Measurements from ENCODE around the gene PLCB1.
"Not testable (repeated sequence)": the region's sequence is repeated elsewhere in the genome, so short reads cannot be mapped to it uniquely, and the experiment has no call there.

The PLCB1 gene

DNA sequence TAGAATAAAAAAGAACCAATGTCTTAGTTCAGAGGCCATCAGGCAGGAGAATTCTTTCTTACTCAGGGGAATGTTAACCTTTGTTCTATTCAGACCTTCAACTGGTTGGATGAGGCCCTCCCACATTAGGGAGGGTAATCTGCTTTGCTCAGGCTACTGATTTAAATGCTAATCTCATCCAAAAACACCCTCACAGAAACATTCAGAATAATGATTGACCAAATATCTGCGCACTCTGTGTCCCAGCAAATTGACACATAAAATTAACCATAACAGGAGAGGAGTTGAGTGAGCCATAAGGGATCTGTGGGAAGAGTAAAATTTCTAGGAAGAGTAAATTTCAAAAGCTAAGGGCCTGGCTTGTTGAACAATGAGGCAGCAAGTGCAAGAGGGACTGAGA is 702.8 kb downstream of the PLCB1 start:
- no peak for DNase-seq (ENCODE audit: low read depth)

DNA sequence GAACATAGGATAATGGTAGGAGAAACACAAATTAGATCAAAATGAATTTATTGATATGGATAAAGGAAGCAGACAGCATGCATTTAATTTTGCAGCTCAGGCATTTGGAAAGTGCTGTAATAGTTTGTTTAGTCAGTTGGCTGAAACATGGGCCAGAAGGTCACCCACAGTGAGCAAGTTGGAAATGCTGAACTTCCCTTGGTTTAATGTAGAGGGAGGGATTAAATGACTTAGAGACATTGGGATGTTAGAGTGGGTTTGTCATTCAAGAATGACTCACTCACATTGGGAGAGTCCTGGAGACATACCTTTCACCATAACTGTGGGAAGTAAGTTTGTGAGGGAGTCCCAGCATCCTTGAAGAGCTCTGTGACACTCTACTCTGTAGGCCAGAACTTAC is 705.3 kb downstream of the PLCB1 start:
- DNase-seq (ENCODE audit: low read depth): no peak

DNA sequence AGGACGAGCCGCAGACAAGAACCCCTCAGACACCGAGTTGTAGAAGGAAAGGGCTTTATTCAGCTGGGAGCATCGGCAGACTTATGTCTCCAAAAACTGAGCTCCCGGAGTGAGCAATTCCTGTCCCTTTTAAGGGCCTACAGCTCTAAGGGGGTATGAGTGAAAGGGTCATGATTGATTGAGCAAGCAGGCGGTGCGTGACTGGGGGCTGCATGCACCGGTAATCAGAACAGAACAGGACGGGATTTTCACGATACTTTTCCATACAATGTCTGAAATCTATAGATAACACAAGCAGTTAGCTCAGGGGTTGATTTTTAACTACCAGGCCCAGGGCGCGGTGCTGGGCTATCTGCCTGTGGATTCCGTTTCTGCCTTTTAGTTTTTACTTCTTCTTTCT is 710.5 kb downstream of the PLCB1 start:
- no peak for DNase-seq (ENCODE audit: low read depth)

DNA sequence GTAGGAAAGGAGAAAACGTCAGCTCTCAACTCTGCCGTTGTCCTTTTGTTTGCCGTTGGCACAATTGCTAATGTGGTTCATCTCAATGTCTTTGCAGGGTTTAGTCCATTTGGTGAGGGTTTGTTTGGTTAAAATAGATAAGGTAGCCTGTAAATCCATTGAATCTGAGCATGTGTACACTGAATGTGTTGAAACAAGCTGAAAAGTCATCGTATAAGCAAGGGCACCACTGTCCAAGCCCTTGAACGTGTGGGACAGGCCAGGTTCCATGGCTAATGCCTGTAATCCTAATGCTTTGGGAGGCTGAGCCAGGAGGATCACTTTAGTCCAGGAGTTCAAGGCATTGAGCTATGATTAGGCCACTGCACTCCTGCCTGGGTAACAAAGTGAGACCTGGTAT is 712.1 kb downstream of the PLCB1 start:
- DNase-seq (ENCODE audit: low read depth): no peak

DNA sequence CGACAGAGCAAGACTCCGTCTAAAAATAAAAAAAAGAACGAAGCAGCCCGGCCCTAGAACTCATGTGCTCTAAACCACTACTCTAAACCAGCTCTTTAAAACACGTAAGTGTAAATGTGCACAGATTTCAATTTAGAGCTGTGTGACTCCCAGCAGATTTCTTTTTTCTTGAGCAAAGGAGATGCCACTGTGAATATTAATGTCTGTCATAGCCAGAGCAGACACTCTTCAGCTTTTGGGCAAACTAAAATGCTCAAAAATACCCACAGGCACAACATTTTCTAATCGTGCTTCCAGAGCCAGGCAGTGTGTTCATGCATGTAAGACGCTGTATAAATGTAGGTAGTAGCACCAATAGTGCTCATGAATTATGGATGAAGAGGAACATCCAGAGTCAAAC is 717.9 kb downstream of the PLCB1 start:
- DNase-seq (ENCODE audit: low read depth): no peak

DNA sequence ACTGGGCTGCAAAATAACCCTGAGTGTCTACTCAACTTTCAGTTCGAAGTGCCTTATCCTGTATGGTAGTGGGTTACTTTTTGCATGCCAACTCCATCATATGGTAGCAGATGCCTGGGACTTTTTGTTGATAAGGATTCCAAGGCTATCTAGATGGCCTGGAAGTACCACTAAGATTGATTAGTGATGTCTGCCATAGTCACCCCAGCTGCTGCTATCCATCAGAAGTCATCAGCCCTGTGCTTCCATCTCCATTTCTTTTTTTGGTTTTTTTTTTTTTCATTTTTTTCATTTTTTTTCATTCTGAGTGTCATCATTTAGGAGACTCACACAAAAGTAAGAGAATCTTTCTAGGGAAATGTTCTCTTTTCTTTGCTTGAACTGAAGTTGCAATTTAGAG is 719.4 kb downstream of the PLCB1 start:
- no peak for DNase-seq (ENCODE audit: low read depth)

DNA sequence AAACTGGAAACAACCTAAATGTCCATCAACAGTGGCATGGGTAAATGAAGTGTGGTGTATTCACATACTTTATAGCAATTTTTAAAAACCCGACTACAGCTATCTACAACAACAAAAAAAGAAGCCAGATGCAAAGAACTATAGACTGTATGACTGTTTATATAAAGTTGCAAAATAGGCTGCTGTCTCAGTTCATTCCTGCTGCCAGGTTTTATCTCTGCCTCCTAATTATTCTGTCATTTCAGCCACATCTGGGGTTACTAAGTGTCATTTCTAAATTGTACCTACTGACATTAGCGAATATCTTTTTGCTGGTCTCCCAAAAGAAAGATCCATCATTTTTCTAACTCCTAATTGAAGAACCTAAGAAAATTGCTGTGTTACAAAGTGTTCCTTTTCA is 719.9 kb downstream of the PLCB1 start:
- not testable (repeated sequence) for DNase-seq (ENCODE audit: low read depth)

DNA sequence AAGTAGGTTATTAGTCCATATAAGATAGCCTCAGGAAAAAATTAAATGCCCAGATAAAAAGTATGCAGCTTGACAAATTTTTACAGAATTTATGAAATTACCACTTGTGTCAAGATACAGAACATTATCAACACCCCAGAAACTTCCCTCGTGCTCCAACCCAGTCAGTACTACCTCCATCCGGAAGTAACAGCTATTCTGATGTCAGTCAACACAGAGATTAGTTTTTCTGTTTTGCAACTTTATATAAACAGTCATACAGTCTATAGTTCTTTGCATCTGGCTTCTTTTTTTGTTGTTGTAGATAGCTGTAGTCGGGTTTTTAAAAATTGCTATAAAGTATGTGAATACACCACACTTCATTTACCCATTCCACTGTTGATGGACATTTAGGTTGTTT is 721.1 kb downstream of the PLCB1 start:
- DNase-seq (ENCODE audit: low read depth): not testable (repeated sequence)

DNA sequence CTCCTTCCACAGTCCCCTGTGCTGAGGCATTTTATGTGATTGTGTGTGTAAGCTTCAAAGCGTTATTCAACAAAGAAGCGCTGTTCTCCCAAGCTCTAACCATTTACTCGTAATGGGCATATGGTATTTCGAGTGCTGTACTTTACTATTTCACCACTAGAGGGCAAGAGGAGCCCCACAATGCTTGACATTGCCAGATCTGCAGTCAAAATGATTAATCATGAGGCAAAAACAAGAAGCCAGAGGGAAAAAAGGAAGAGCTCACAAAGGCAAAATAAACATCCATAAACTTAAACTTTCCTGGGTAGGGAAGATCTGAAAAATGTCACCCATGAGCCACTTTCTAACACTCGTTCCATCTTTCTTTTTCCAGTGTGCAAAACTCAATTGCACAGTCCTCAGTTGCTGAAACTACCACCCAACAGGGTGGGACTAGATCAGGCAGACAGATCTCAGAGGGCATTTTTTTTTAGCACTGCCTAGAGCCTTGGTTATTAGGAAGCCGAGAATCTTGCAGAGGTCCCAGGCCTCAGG is 721.8 kb downstream of the PLCB1 start:
- peak; percentile 30 for DNase-seq (ENCODE audit: low read depth)

DNA sequence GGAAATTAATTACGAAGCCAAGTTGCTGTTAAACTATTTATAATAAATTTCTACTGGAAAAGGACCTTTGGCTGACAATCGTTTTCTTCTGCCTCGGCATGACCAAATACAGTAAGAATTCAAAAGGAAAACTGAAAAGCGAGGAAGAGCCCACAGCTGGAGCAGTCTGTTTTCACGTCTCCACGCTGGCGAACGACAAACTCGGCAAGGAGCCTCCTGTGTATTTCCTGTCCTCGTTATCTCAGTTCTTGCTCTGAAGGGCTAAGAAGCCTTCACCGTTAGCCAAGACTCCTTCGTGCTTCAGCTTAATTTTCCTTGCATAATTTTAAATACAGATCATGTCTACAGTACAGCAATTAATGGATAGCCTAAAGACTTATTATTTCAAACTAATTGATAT is 722.5 kb downstream of the PLCB1 start:
- DNase-seq (ENCODE audit: low read depth): no peak

DNA sequence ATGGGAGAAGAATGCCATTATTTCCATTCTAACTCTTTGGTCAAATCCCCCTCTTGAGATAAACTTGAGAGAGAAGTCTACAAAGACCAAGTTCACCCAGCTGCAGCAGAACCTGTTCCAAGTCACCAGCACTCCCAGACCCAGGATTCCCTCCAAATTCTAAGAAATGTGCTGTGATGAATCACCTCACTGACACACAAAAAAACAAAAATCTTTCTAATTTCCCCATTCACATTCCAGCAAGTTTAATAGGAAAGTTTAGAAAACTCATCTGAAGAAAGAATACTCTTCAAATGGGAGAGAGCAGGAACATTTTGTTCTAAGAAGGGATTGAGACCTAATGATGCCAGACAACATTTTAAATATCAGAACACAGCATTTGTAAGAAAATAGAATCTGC is 723.2 kb downstream of the PLCB1 start:
- DNase-seq (ENCODE audit: low read depth): no peak

DNA sequence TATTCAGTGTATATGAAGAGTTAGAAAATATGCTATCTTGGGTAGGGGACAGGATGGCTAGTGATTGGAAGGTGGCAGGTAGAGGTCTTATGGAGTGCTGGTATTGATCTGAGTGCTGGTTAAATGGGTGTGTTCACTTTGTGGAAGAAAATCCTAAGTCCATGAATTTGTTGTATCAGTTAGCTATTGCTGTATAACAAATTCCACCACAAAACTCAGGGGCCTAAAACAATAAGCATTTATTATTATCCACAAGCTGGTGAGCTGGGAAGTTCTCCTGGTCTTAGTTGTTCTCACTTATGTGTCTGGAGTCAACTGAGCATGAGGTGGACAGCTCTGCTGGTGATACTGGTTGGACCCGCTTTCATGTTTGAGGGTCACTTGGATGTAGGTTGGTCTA is 724.6 kb downstream of the PLCB1 start:
- no peak for DNase-seq (ENCODE audit: low read depth)

DNA sequence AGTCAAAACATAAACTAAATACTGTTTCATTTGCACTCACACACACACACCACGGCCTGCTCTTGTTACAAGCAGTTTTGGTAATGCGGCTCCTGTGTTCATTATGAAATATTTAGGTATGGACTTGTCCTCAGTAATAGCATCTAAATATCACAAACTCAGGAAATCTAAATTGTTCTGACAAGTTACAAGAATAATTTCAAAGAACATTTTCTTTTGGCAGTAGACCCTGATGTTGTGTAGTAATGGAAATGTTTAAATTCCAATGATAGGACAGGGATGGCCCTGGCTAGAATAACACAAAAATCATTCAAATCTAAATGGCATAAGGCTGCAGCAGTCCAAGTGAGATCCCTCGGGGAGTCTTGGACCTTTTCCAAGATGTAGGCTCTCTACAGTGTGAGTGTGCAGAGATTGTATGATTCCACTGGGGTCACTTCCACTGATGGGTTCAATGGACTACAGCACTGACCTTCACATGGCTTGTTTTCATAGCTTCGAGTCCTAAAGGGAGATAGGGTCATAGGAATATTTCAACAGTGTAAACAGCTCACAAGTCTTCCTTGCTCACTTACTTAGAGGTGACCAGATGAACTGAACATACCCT is 726.2 kb downstream of the PLCB1 start:
- DNase-seq (ENCODE audit: low read depth): no peak

DNA sequence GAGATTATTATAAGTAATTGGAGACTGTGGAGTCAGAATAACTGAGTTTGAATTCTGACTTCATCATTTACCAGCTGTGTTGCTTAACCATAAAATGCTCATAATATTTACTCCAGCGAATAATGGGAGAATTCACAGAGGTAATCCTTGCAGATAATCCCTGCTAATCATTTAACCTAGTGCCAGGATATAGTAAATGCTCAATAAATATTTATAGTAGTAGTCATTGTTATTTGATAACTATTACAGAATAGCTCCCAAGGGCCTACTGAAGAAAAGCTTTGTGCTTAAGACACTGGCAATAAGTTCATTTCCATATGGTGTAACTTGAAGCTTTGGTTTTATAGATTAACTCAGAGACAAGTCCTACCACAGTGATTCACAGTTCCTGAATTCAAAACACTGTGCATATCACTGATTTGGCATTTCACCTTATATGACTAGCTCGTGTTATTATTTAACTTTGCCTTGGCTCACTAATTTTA is 728.0 kb downstream of the PLCB1 start:
- DNase-seq (ENCODE audit: low read depth): no peak

DNA sequence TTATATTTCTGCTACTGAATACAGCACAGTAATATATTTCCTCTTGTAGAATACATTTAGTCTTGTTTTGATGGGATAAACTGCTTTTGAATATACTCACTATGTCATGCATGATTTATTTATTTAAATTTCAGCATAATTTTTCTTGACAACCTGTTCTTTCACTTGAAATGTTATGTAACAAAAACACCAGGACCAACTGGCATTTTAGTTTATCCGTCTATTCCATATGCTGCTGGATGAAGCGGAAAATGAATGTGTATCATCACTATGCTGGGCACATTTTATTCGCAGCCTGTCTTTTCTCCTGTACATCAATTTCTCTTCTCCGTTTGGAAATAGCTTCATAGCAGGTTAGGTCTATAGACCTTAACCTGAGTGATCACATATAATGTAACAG is 730.0 kb downstream of the PLCB1 start:
- no peak for DNase-seq (ENCODE audit: low read depth)

DNA sequence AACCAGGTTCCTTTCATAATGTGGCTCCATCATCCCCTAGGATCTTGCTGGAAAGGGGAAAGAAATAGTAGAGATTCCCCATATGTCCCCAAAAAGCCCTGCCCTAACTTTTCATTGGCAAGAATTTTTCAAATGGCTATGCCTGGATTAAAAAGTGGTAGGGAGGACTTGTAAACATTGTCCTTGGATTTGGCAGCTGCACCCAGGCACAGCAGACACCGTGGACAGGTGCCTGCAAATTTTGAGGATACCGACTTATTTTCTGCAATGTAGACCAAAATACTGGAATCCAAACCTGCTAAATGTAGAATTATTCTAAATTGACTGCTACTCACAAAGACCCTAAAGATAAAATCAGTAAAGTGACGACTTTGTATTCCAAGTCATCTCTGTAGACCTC is 733.6 kb downstream of the PLCB1 start:
- no peak for DNase-seq (ENCODE audit: low read depth)

DNA sequence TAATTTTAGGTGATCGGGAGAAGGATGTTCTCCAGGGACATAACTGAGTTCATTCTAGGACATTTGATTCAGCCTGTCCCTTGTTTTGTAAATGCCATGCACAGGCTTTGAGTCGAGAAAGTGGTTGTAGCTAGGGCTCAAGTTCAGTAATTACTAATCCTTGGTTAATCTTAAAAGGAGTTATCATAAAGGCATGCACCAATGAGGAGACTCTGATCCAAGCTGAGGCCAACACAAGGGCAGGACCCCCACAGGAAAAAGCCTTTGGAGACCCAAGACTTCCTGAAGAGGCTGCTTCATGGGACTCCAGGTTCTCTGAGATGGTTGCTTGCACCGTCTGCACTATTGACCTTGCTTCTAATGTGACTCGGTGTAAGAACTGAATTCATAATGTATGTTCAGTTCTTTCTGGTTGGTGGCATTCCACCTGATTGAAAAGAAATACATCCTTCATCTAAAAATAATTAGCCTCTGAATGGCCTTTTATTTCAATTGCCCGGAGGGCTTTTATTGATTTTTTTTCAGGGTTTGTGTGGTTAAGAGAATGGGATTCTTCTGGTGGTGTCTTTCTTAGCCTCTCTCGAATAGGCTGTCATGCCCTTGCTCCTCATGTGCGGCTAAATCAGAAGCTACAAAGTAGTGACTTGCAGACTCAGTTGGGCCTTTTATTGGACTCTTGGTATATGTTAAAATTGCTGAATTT is 735.1 kb downstream of the PLCB1 start:
- DNase-seq (ENCODE audit: low read depth): no peak

DNA sequence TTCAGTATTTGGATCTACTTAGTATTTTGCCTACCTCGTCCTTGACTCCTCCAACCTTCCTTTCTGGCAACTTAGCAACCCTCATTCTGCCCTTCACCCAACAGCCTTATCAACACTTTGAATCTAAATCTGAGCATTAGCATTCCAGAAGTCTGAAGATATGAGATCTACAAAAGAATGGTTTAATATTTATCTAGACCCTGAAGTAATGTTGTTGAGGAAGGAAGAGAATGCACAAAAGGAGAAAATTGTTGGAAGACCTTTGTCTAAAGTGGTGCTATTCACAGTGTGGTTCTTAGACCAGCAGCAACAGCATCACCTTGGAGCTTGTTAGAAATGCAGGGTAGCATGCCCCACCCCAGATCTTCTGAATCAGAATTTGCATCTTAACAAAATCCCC is 738.6 kb downstream of the PLCB1 start:
- no peak for DNase-seq (ENCODE audit: low read depth)

DNA sequence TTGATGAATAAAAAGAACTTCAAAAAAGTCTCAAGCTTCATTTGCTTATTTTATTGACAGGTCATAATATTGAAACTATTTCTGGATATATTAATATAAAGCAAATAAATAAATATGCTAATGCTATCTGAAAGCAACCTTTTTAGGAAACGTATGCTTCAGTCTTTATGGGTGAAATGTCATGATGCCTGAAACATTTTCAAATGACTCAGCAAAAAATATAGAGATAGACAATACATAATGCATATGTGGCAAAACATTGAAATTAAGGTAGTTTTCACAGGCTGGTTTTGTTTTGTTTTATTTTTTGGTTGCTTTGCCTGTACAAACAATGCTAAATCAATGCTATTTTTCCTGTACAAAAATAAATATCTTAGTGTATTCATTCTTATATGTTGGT is 742.4 kb downstream of the PLCB1 start:
- DNase-seq (ENCODE audit: low read depth): no peak

DNA sequence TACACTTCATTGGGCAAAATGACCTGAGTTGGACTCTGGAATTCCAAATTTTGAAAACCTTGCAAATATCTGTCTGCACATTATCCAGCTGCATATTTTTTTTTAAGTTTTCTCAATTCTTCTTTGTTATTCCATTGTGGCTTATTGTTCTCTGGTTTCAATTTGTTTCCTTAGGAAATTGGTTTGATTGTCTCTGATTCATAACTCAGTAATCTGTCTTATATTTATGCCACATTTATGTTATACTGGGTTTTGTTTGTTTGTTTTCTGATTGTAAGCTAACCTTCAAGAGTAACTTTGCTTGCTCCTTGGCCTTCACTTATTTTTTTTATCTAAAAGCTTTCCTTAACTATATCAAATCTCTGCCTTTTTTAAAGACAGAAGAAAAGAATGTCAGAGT is 743.5 kb downstream of the PLCB1 start:
- DNase-seq (ENCODE audit: low read depth): no peak

DNA sequence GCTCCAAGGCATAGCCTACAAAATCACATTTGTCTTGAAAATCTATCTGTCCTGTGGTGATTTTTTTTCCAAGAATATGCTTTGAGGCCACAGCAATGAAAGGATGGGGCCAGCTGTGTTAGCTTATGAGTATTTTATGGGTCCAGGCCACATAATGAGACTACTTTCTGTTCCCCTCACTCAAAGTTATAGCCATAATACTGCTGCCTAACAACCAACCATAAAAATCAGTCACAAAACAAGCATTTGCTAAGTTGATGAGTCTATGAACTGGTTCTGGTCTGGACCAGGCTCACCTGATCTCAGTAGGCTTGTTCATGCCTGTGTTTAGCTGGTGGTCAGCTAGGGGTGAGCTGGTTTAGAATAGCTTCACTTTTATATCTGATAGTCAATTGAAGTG is 744.3 kb downstream of the PLCB1 start:
- DNase-seq (ENCODE audit: low read depth): no peak

DNA sequence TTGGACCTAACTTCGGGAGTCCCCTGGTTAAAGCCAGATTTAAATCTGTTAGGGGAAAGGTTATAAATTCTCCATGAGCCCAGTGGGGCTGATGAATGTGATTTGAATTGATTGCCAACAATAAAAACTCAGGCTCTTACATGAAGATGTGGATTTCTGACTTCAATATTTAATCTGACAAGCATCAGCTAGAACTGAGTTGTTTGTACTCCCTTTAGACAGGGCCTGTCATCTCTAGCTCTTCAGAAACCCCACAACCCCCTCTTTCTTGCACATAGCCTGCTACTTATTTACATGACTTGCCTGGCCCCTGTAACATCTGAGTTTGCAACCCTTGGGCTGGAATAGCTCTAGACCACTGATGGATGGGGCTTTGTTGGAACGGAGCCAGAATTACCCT is 745.2 kb downstream of the PLCB1 start:
- DNase-seq (ENCODE audit: low read depth): no peak

DNA sequence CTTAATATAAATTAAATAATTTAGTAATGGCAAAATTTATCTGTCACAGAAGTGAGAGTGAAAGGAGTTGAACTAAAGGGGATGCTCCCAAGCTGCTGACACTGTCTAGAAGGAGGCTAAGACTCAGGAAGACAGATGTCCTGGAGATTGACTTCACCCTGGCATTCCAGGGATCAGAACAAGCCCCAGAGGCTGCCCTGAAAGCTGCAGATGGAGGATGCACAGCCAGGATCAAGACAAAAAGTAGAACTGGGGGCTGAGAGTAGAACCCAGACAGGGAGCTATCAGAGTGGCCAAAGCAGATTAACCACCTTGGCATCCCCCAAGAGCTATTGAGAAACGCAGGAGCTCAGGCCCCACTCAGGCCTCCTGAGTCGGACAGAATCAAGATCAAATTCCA is 747.6 kb downstream of the PLCB1 start:
- no peak for DNase-seq (ENCODE audit: low read depth)

Data from CMK (cell line).